Fibroblast of skin of abdomen (primary cell): ENCODE measurements around the gene TCAF1.
"Not testable (repeated sequence)": the region's sequence is repeated elsewhere in the genome, so short reads cannot be mapped to it uniquely, and the experiment has no call there.

Source experiments
- DNase-seq: peaks from one replicate; pipeline ENCODE4 v3.0.0-alpha.2; 2013

The TCAF1 gene

DNA sequence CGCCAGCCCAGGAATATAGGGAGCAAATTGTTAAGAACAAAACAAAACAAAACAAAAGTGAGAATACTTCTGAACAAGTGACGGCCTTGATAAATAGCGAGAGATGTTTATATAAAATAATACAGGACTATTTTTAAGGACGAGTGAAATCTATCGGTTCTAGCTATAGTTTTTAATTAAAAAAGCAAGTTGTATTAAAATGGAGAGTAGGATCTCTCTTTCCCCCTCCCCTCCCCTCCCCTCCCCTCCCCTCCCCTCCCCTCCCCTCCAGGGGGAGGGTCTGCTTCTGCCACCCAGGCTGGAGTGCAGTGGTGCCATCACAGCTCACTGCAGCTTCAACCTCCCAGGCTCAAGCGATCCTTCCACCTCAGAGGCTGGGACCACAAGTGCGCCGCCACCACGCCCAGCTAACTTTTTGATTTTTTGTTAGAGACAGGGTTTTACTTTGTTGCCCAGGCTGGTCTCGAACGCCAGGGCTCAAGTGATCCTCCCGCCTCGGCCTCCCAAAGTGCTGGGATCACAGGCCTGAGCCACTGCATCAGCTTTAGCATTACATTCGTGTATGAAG is 440 bp upstream of the TCAF1 start:
- no peak for DNase-seq

DNA sequence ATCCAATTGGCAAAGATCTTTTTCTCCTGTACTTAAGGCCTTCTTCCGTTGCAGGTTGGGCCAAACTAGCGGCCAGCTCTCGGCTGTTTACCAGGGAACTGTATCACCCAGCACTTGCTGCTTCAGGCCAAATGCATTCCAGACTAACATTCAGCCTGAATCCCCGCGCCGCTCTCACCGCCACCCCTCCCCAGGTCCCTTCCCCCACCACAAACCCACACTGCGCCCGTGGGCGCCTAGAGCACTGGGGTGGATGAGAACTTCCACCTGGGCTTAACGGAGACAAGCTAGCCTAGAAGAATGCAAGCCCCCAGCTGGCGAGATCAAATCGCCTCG is 676 bp downstream of the TCAF1 start:
- DNase-seq = peak; percentile 41

GRCh38 chr7:143900230-143900766 is 1.7 kb downstream of the TCAF1 start:
- DNase-seq = no peak

DNA sequence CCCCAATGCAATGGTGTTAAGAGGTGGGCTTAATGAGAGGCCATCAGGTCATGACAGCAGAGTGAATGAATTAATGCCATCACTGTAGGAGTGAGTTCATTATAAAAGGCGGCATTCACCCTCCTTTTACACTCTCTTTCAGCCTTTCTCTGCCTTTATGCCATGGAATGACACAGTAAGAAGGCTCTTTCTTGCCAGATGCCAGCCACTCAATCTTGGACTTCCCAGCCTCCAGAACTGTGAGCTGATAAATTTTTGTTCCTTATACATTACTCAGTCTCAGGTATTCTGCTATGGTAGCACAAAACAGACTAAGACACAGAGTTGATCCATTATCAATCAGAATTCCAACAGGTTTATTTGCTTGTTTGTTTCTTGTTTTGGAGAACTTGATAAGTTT is 3.2 kb downstream of the TCAF1 start:
- DNase-seq = no peak

GRCh38 chr7:143896667-143897066 is 5.3 kb downstream of the TCAF1 start:
- no peak for DNase-seq

GRCh38 chr7:143892527-143893300 is 9.3 kb downstream of the TCAF1 start:
- DNase-seq = peak; percentile 10

DNA sequence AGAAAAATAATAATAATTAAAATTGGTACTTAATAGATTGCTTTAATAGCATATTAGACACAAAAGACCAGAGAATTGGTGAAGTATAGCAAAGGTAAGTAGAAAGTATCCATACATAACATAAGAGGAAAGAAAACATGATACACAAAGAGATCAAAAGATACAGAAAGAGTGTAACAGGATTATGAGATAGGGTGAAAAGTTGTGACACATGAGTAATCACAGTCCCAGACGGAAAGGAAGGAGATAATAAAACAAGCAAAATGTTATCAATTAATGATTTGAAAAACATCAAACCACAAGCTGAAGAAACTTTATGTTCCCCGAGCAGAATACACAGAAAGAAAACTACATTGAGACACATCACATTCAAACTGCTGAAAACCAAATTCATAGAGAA is 10.5 kb downstream of the TCAF1 start:
- no peak for DNase-seq

DNA sequence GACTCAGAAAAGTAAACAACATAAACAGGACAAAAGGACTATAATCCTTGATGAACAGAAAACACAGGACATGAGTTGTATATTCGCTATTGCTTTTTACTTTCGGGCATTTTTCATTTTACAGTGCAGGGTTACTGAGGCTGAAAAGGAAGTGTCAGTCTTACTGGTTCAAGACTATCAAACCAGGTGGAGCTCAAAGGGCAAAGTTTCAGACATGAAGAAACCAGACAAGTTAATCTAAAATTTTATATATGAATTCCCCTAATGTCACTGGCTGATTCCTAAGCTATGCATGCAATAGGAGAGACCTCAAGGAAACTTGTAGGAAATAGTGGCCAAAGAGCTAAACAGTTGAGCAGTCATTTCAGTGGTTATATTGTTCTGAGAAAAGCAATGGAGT is 11.4 kb downstream of the TCAF1 start:
- no peak for DNase-seq

DNA sequence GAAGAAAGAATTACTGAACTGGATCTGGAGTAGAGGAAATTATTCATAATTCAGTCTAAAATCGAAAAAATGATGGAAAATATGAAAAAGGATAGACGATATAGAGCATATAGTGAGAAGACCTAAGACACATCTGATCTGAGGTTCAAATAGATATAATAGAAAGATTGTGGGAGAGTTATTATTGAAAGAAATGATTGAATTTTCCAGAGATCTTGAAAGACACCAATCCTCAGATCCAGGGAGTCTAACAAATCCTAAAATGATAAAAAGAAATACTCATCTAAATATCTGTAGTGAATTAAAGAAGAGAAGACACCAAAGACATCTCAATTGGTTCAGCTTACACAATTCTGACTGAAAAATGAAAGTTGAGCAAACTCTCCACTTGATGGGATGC is 12.9 kb downstream of the TCAF1 start:
- no peak for DNase-seq

GRCh38 chr7:143886826-143887477 is 15.0 kb downstream of the TCAF1 start:
- no peak for DNase-seq

DNA sequence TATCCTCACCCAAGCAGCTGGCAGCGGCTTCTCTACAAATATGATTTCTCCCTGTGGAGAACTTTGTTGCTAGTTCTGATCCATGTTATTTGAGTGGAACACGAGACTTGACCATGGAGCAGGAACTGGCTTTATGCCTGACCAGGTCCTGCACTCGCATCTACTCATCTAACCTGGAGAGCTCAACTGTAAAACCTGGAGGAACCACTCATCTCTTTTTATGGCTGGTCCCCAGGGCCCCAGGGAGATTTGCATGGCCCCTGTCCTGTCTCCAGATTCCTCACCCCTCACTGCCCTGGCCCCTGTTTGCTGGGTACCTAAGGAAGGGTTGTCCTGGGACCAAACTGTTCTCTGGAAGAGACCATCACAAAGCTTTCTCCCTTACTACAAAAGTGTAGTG is 16.0 kb downstream of the TCAF1 start:
- no peak for DNase-seq

GRCh38 chr7:143884969-143885559 is 16.9 kb downstream of the TCAF1 start:
- peak; percentile 81 for DNase-seq

- no peak for DNase-seq
Observed at GRCh38 chr7:143884241-143884968, 17.6 kb downstream of the TCAF1 start.

- DNase-seq = peak; percentile 58
Observed at GRCh38 chr7:143882604-143883078, 19.3 kb downstream of the TCAF1 start.

DNA sequence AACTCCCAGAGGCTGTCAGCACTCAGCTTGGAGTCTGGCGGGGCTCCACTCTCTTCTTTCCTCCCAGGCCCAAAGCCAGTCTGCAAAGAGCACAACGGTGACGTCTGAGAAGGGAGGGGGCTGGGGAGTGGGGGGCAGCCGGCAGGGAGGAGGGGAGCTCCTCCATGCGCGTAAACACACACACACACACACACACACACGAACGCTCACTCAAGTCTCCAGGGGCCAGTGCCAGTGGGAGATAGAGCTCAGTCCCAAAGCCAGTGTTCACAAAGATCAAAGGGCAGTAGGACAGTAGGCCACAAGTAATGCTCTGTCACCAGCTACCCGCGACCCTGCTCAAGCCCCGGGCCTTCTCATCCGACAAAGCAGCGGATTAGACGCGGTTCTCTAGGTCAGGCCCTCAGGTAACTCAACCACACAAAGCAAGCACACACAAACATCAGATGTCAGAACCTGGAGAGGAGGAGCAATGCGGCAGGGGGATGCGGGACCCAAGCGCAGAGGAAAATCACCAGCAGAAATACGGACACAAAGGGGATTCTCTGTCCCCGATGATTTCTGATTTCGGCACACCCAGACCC is 19.9 kb downstream of the TCAF1 start:
- peak; percentile 56 for DNase-seq

DNA sequence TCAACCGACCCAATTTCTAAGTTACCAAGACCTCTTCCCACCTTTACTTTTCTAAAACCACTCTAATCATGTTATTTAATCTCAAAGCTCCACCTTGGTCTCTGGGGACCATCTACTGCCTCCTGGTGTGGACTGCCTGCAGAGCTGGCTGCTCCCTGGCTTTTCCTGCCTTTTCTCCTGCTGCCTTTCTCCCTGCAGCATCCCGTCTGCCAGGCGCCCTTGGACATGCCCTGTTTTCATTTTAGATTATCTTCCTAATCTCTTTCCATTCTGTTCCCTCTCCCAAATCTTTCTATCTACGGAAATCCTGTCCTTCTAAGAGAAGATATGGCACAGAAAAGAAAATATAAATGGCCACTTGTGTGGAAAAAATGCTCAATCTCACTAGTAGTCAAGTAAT is 23.1 kb downstream of the TCAF1 start:
- DNase-seq = no peak

GRCh38 chr7:143877098-143877497 is 24.9 kb downstream of the TCAF1 start:
- no peak for DNase-seq

- DNase-seq = no peak
Observed at GRCh38 chr7:143876218-143876617, 25.8 kb downstream of the TCAF1 start.

GRCh38 chr7:143873242-143873641 is 28.7 kb downstream of the TCAF1 start:
- DNase-seq = not testable (repeated sequence)

DNA sequence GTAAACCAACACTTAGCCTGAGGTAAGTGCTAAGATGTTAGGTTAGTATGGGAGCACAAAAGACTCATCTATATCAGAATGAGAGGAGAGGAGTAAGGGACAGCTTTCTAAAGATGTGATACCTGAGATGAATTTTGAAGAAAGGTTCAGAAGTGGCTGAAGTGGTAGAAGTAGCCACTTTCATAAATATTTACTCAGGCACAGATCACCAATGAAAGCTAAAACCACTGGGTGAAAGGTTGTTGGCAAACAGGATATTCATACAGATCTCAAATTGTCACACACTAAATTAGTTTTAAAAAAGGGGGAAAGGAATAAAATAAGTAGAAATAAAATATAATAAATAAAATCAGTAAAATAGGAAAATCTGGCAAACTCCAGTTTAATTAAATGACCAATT is 30.4 kb downstream of the TCAF1 start:
- not testable (repeated sequence) for DNase-seq

GRCh38 chr7:143857994-143858393 is 44.0 kb downstream of the TCAF1 start:
- not testable (repeated sequence) for DNase-seq

GRCh38 chr7:143855443-143855842 is 46.5 kb downstream of the TCAF1 start:
- not testable (repeated sequence) for DNase-seq
